Adrenal gland (tissue), 12 donors: Measurements from ENCODE around the gene BSG. TPM values are rescaled to one million over a fixed set of nuclear protein-coding genes. Genes with fewer than 3 reads are reported as not detected.

Experiments used
- DNase-seq, 7 donors: peaks; one replicate each; pipeline ENCODE4 v3.0.0-alpha.2; 2019 to 2020
- H3K27ac ChIP-seq, 5 donors: fragments of 200-600 bp; sonication (generic) in 4 of 5; 1 replicate in 3 of 5; 2 replicates in 2 of 5; pipeline versions ENCODE4 v1.5.1 to v1.8.0; 2016 to 2020; ENCODE audit warnings: mild to moderate bottlenecking in 1 of 5
- H3K27me3 ChIP-seq: fragments of 200-600 bp; 2 replicates; pipeline ENCODE4 v1.8.0; 2021
- H3K36me3 ChIP-seq, 2 donors: fragments of 200-600 bp; replicated peaks in 1 of 2; 1 replicate in 1 of 2; 2 replicates in 1 of 2; pipeline versions ENCODE4 v1.5.1 to v1.8.0; 2018 to 2022
- H3K4me1 ChIP-seq, 2 donors: fragments of 200-600 bp; replicated peaks in 1 of 2; 1 replicate in 1 of 2; 2 replicates in 1 of 2; pipeline versions ENCODE4 v1.5.1 to v1.8.0; 2018 to 2021
- H3K4me3 ChIP-seq, 4 donors: fragments of 200-600 bp; sonication (generic) in 3 of 4; one replicate each; pipeline ENCODE4 v1.5.1; 2016 to 2018
- H3K9me3 ChIP-seq, 3 donors: fragments of 200-600 bp; sonication (generic) in 1 of 3; replicated peaks in 1 of 3; 1 replicate in 2 of 3; 2 replicates in 1 of 3; pipeline versions ENCODE4 v1.5.1 to v1.8.0; 2016 to 2021
- POLR2A ChIP-seq, 2 donors: fragments of 450-650 bp; IDR thresholded peaks; one replicate each; pipeline ENCODE4 v1.6.1; 2017; ENCODE audit warnings: antibody characterized with exemption in 2 of 2, mild to moderate bottlenecking in 2 of 2, moderate library complexity in 1 of 2
- WGBS, 4 donors: extraction: QIAGEN DNeasy Blood & Tissue Kit in 2 of 4; methylation state at CpG; one replicate each; pipeline versions ENCODE4 v1.1.5 to v1.1.7; 2013 to 2017; 5-methylcytosine and 5-hydroxymethylcytosine counted together
- intact Hi-C, 2 donors: fragments of 100-400 bp; cut with DNase I; formaldehyde crosslinking; loops; one replicate each; pipeline versions ENCODE4 v1.14.1 to v1.15.0; 2022 to 2023
- polyA plus RNA-seq, 3 donors: library from polyadenylated mRNA; stranded (reverse); fragments of 200-250 nt in 2 of 3; fragments of 350-450 nt in 1 of 3; fragmentation: Illumina TruSeq in 1 of 3; extraction: RNeasy Lipid Tissue Mini Kit (QIAGEN cat#74804) in 1 of 3; gene quantifications; one replicate each; pipeline ENCODE4 v1.2.3, GENCODE V29; 2013 to 2014
- total RNA-seq, 9 donors: library from RNA; depleted of rRNA in 4 of 9; stranded (reverse); fragments of >200 nt in 4 of 9; fragments of 120-200 nt in 1 of 9; fragmentation: NEBNext Ultra II Directional in 1 of 9; extraction: Animal tissue kit (Norgen Biotek cat#: 25700) in 1 of 9; gene quantifications; one replicate each; pipeline versions ENCODE4 v1.1.0 to v1.2.4, GENCODE V29; 2013 to 2023
- TF ChIP-seq, protein P1 (sequence below), 6 experiments: fragments of 450-650 bp in 4 of 6; fragments of 200-600 bp in 2 of 6; sonication (generic) in 1 of 6; IDR thresholded peaks; 1 replicate in 5 of 6; 2 replicates in 1 of 6; pipeline versions ENCODE4 v1.5.1 to v1.8.0; 2016 to 2021; ENCODE audit warnings: antibody characterized with exemption in 6 of 6, mild to moderate bottlenecking in 2 of 6, moderate library complexity in 1 of 6
- donor health status: healthy with polysubstance abuse.
- donor health status: Bipolar disorder and iron deficiency.
- donor health status: DM: yes; HTN: yes; CAD: no.
- donor health status: DM: no; HTN: no; CAD: no.
- donor health status: DM: no; HTN: no; CAD: no.
- donor health status: DM: yes; HTN: yes; CAD: no.

BSG gene
- total and polyA plus RNA-seq, 12 donors = 328 to 2,214 (median 832) TPM

DNA sequence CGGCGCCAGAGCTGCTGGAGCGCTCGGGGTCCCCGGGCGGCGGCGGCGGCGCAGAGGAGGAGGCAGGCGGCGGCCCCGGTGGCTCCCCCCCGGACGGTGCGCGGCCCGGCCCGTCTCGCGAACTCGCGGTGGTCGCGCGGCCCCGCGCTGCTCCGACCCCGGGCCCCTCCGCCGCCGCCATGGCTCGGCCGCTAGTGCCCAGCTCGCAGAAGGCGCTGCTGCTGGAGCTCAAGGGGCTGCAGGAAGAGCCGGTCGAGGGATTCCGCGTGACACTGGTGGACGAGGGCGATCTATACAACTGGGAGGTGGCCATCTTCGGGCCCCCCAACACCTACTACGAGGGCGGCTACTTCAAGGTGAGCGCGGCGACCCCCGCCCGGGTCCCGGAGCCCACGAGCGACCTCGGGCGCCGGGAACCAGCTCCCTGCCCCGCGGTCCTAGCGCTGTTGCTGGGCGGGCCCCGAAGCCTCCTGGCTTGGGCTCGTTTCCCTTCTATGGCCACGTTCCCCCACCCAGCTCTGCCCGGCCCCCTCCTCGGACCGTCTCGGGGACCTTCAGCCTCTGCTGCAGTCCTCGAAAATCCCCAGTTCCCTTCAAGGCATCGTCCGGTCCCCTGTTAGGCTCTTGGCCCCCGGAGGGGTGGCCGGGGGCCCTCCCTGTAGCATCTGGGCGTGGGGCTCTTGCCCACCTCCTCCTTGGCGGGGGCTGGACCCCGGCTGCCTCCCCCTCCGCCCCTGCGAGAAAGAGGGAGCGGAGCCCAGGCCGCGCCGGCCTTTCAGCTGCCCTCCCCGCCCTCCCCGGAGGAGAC, 40.4 kb upstream of the BSG start, which contains the start of gene CDC34:
Gene CDC34, plus strand, starts transcription at position 8 of the 808 bp plus-strand sequence. Its CDS starts 172 bp downstream, at position 180.
- peaks cover 0 to 19% of the 10 kb centered on the region in 2 donors for H3K36me3 ChIP-seq
- peak within 1 kb of the TSS; percentile 34 to 100 (median 83) for H3K4me3 ChIP-seq
- 0 to 1% (median 1%) methylated on average over 6 to 75 of the region's 84 CpGs for WGBS, 4 donors
- intact Hi-C loops = loop anchor here in 1 of 2 donors (5.0 kb wide), 1 partner anchor 35 kb away; no protein-coding TSS in a partner anchor
- TF ChIP-seq, protein P1, sequence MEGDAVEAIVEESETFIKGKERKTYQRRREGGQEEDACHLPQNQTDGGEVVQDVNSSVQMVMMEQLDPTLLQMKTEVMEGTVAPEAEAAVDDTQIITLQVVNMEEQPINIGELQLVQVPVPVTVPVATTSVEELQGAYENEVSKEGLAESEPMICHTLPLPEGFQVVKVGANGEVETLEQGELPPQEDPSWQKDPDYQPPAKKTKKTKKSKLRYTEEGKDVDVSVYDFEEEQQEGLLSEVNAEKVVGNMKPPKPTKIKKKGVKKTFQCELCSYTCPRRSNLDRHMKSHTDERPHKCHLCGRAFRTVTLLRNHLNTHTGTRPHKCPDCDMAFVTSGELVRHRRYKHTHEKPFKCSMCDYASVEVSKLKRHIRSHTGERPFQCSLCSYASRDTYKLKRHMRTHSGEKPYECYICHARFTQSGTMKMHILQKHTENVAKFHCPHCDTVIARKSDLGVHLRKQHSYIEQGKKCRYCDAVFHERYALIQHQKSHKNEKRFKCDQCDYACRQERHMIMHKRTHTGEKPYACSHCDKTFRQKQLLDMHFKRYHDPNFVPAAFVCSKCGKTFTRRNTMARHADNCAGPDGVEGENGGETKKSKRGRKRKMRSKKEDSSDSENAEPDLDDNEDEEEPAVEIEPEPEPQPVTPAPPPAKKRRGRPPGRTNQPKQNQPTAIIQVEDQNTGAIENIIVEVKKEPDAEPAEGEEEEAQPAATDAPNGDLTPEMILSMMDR (IDR thresholded peaks at IDR 0.05) = no peak
- TF ChIP-seq POLR2A (IDR thresholded peaks at IDR 0.05) = peak; percentile 75 to 94
- H3K27me3 ChIP-seq = no peaks in the 10 kb centered on the region
- peak in 1 of 7 donors; percentile 32 for DNase-seq
- peak within 1 kb of the TSS; percentile 79 to 97 (median 89) for H3K27ac ChIP-seq
- peaks cover 13 to 14% of the 10 kb centered on the region in 2 donors for H3K4me1 ChIP-seq
- H3K9me3 ChIP-seq = no peaks in the 10 kb centered on the region

DNA sequence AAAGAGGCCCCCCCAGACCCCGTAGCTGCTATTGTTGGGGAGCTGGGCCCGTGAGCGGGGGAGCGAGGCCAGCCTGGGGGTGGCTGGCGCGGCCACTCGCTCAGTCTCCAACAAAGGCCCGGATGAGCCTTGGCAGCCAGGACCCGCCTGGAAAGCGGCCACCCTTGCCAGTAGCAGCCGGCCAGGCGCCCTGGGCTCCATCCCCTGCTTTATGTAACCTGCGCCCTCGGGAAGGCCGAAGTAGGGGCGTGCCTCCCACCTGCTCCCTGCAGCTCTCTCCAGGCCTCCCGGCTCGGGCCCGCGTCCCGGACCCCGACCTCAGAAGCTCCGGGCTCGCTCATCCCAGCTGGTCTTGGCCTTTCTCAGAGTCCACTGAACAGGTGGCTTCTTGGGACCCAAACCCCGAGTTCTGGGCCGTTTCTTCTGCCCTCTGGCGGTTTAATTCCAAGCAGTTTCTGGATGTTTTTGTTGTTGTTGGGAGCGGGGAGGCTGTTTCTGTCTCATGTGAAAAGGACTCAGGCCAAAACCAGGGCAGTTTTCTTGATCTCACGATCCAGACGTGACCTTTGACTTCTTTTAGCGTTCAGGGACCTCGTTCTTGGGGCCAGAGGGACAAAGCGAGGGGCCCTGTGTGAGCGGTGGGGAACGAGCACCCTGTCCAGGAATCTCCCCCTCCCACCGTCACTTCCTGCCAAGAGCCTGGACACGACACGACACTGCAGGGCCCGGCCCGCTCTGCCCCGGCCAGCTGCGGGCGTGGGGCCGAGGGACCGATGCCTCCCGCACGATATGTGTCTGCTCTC, 39.6 kb upstream of the BSG start:
- peak overlapping the region; percentile 60 to 97 (median 87) for H3K27ac ChIP-seq
- no peaks in the 10 kb centered on the region for H3K27me3 ChIP-seq
- WGBS, 4 donors = 0 to 1% (median 1%) methylated on average over 23 to 47 of the region's 47 CpGs
- H3K36me3 ChIP-seq = peaks cover 0 to 24% of the 10 kb centered on the region in 2 donors
- no peaks in the 10 kb centered on the region for H3K9me3 ChIP-seq
- intact Hi-C loops = loop anchor here in 1 of 2 donors (5.0 kb wide), 1 partner anchor 35 kb away; no protein-coding TSS in a partner anchor
- H3K4me1 ChIP-seq = peaks cover 13 to 14% of the 10 kb centered on the region in 2 donors
- peak; percentile 76 to 90 (median 88) for DNase-seq
- peak overlapping the region; percentile 34 to 100 (median 75) for H3K4me3 ChIP-seq
- TF ChIP-seq, protein P1 (IDR thresholded peaks at IDR 0.05) = peak; percentile 15 to 60 (median 48)
- peak in 1 of 2 donors; percentile 39 for TF ChIP-seq POLR2A (IDR thresholded peaks at IDR 0.05)

- Histone ChIP-seq H3K27me3 (no peaks in the 10 kb centered on the region), H3K4me3 (peak overlapping the region in 2 of 4 donors; percentile 82 to 100), H3K9me3 (no peaks in the 10 kb centered on the region), H3K4me1 (peaks cover 13 to 14% of the 10 kb centered on the region in 2 donors), H3K27ac (peak overlapping the region; percentile 60 to 97 (median 87)), H3K36me3 (peaks cover 0 to 31% of the 10 kb centered on the region in 2 donors)
- DNase-seq = no peak
- intact Hi-C loops = loop anchor here in 1 of 2 donors (5.0 kb wide), 1 partner anchor 34 kb away; no protein-coding TSS in a partner anchor
- 26 to 65% (median 34%) methylated on average over 2 to 25 of the region's 25 CpGs for WGBS, 4 donors
- no peak for TF ChIP-seq POLR2A (IDR thresholded peaks at IDR 0.05)
- TF ChIP-seq, protein P1 (IDR thresholded peaks at IDR 0.05) = no peak
These were observed 38.9 kb upstream of the BSG start for GRCh38 chr19:533364-534058.
